Measurements from ENCODE around the gene FMN1.

The FMN1 gene

GRCh38 chr15:32736701-32737061 lies 457.8 kb downstream of the FMN1 start:
- Mint-ChIP-seq H3K27ac (no peak overlapping the region), H3K27me3 (peaks cover 14% of the 10 kb centered on the region), H3K36me3 (ENCODE audit: low read depth) (no peaks in the 10 kb centered on the region), H3K9me3 (peaks cover 5% of the 10 kb centered on the region), H3K4me1 (ENCODE audit: low read depth) (no peaks in the 10 kb centered on the region), H3K4me3 (no peak overlapping the region)
- intact Hi-C loops (cut with micrococcal nuclease) = loop anchor here (10.0 kb wide), 1 partner anchor 58 kb away; no protein-coding TSS in a partner anchor

GRCh38 chr15:32735989-32736700 lies 458.4 kb downstream of the FMN1 start:
- no peaks in the 10 kb centered on the region for H3K36me3 Mint-ChIP-seq (ENCODE audit: low read depth)
- peaks cover 5% of the 10 kb centered on the region for H3K9me3 Mint-ChIP-seq
- peaks cover 3% of the 10 kb centered on the region for H3K4me1 Mint-ChIP-seq (ENCODE audit: low read depth)
- peaks cover 18% of the 10 kb centered on the region for H3K27me3 Mint-ChIP-seq
- H3K4me3 Mint-ChIP-seq = no peak overlapping the region
- intact Hi-C loops (cut with micrococcal nuclease) = loop anchor here (10.0 kb wide), 1 partner anchor 59 kb away; no protein-coding TSS in a partner anchor
- H3K27ac Mint-ChIP-seq = no peak overlapping the region

- intact Hi-C loops (cut with micrococcal nuclease) = loop anchor here (10.0 kb wide), 1 partner anchor 62 kb away; no protein-coding TSS in a partner anchor
- H3K4me1 Mint-ChIP-seq (ENCODE audit: low read depth) = peaks cover 11% of the 10 kb centered on the region
- no peak overlapping the region for H3K27ac Mint-ChIP-seq
- peaks cover 29% of the 10 kb centered on the region for H3K27me3 Mint-ChIP-seq
- no peak overlapping the region for H3K4me3 Mint-ChIP-seq
- no peaks in the 10 kb centered on the region for H3K9me3 Mint-ChIP-seq
- H3K36me3 Mint-ChIP-seq (ENCODE audit: low read depth) = no peaks in the 10 kb centered on the region
These were observed 461.2 kb downstream of the FMN1 start for GRCh38 chr15:32733281-32733680.

GRCh38 chr15:32732574-32733157 lies 461.8 kb downstream of the FMN1 start:
- Mint-ChIP-seq H3K4me3 (no peak overlapping the region), H3K27me3 (peaks cover 29% of the 10 kb centered on the region), H3K27ac (no peak overlapping the region), H3K36me3 (ENCODE audit: low read depth) (no peaks in the 10 kb centered on the region), H3K4me1 (ENCODE audit: low read depth) (peaks cover 11% of the 10 kb centered on the region), H3K9me3 (no peaks in the 10 kb centered on the region)
- intact Hi-C loops (cut with micrococcal nuclease) = loop anchor here (10.0 kb wide), 1 partner anchor 62 kb away; no protein-coding TSS in a partner anchor

- Mint-ChIP-seq H3K27me3 (peaks cover 37% of the 10 kb centered on the region), H3K4me3 (no peak overlapping the region), H3K4me1 (ENCODE audit: low read depth) (peaks cover 11% of the 10 kb centered on the region), H3K9me3 (peaks cover 8% of the 10 kb centered on the region), H3K36me3 (ENCODE audit: low read depth) (no peaks in the 10 kb centered on the region), H3K27ac (no peak overlapping the region)
- intact Hi-C loops (cut with micrococcal nuclease) = loop anchor here (10.0 kb wide), 1 partner anchor 64 kb away; no protein-coding TSS in a partner anchor
These were observed 463.5 kb downstream of the FMN1 start for GRCh38 chr15:32730677-32731654.

- Mint-ChIP-seq H3K36me3 (ENCODE audit: low read depth) (no peaks in the 10 kb centered on the region), H3K27ac (no peak overlapping the region), H3K27me3 (peaks cover 40% of the 10 kb centered on the region), H3K9me3 (peaks cover 11% of the 10 kb centered on the region), H3K4me1 (ENCODE audit: low read depth) (peaks cover 11% of the 10 kb centered on the region), H3K4me3 (no peak overlapping the region)
- intact Hi-C loops (cut with micrococcal nuclease) = loop anchor here (10.0 kb wide), 2 partner anchors 65 kb away; no protein-coding TSS in a partner anchor
These were observed 464.7 kb downstream of the FMN1 start for GRCh38 chr15:32729700-32730395.

GRCh38 chr15:32723171-32723948 lies 471.2 kb downstream of the FMN1 start:
- Mint-ChIP-seq H3K4me1 (ENCODE audit: low read depth) (peaks cover 9% of the 10 kb centered on the region), H3K27me3 (peaks cover 64% of the 10 kb centered on the region), H3K9me3 (peaks cover 11% of the 10 kb centered on the region), H3K27ac (no peak overlapping the region), H3K4me3 (no peak overlapping the region), H3K36me3 (ENCODE audit: low read depth) (no peaks in the 10 kb centered on the region)
- intact Hi-C loops (cut with micrococcal nuclease) = loop anchor here (10.0 kb wide), 1 partner anchor 59 kb away; no protein-coding TSS in a partner anchor

- Mint-ChIP-seq H3K9me3 (peaks cover 11% of the 10 kb centered on the region), H3K4me3 (no peak overlapping the region), H3K36me3 (ENCODE audit: low read depth) (no peaks in the 10 kb centered on the region), H3K4me1 (ENCODE audit: low read depth) (peaks cover 19% of the 10 kb centered on the region), H3K27me3 (peaks cover 74% of the 10 kb centered on the region), H3K27ac (no peak overlapping the region)
- intact Hi-C loops (cut with micrococcal nuclease) = loop anchor here (10.0 kb wide), 1 partner anchor 57 kb away; no protein-coding TSS in a partner anchor
These were observed 472.4 kb downstream of the FMN1 start for GRCh38 chr15:32722136-32722535.

GRCh38 chr15:32721596-32721995 lies 472.9 kb downstream of the FMN1 start:
- peaks cover 8% of the 10 kb centered on the region for H3K9me3 Mint-ChIP-seq
- H3K4me3 Mint-ChIP-seq = no peak overlapping the region
- H3K4me1 Mint-ChIP-seq (ENCODE audit: low read depth) = peaks cover 25% of the 10 kb centered on the region
- H3K36me3 Mint-ChIP-seq (ENCODE audit: low read depth) = no peaks in the 10 kb centered on the region
- no peak overlapping the region for H3K27ac Mint-ChIP-seq
- intact Hi-C loops (cut with micrococcal nuclease) = loop anchor here (10.0 kb wide), 1 partner anchor 57 kb away; no protein-coding TSS in a partner anchor
- H3K27me3 Mint-ChIP-seq = peaks cover 77% of the 10 kb centered on the region

GRCh38 chr15:32718821-32719716 lies 475.4 kb downstream of the FMN1 start:
- Mint-ChIP-seq H3K4me1 (ENCODE audit: low read depth) (peaks cover 26% of the 10 kb centered on the region), H3K9me3 (no peaks in the 10 kb centered on the region), H3K27ac (no peak overlapping the region), H3K27me3 (peaks cover 83% of the 10 kb centered on the region), H3K4me3 (peak overlapping the region; percentile 51), H3K36me3 (ENCODE audit: low read depth) (no peaks in the 10 kb centered on the region)
- intact Hi-C loops (cut with micrococcal nuclease) = no loop called here

GRCh38 chr15:32718227-32718820 lies 476.2 kb downstream of the FMN1 start:
- Mint-ChIP-seq H3K27ac (no peak overlapping the region), H3K36me3 (ENCODE audit: low read depth) (no peaks in the 10 kb centered on the region), H3K4me3 (peak overlapping the region; percentile 51), H3K9me3 (no peaks in the 10 kb centered on the region), H3K27me3 (peaks cover 81% of the 10 kb centered on the region), H3K4me1 (ENCODE audit: low read depth) (peaks cover 26% of the 10 kb centered on the region)
- intact Hi-C loops (cut with micrococcal nuclease) = no loop called here
